Ishikawa (cell line): ENCODE data around the gene PRICKLE1.

ENCODE experiments used
- CEBPB ChIP-seq: IDR thresholded peaks from 2 replicates; pipeline ENCODE4 v1.6.1; 2012
- CREB1 ChIP-seq: IDR thresholded peaks from 2 replicates; pipeline ENCODE4 v1.6.1; 2012; ENCODE audit warnings: low read depth
- EGR1 ChIP-seq: IDR thresholded peaks from 2 replicates; pipeline ENCODE4 v1.6.1; 2012
- EP300 ChIP-seq: IDR thresholded peaks from 2 replicates; pipeline ENCODE4 v1.6.1; 2012; ENCODE audit warnings: borderline replicate concordance
- FOXM1 ChIP-seq: IDR thresholded peaks from 2 replicates; pipeline ENCODE4 v1.6.1; 2012; ENCODE audit warnings: low read depth, borderline replicate concordance
- NFIC ChIP-seq: IDR thresholded peaks from 2 replicates; pipeline ENCODE4 v1.6.1; 2012
- RAD21 ChIP-seq: IDR thresholded peaks from 2 replicates; pipeline ENCODE4 v1.6.1; 2012; ENCODE audit warnings: low read depth
- REST ChIP-seq: IDR thresholded peaks from 2 replicates; pipeline ENCODE4 v1.6.1; 2012; ENCODE audit warnings: low read depth, mild to moderate bottlenecking
- TAF1 ChIP-seq: IDR thresholded peaks from 2 replicates; pipeline ENCODE4 v1.6.1; 2012; ENCODE audit warnings: low read depth, mild to moderate bottlenecking
- TCF12 ChIP-seq: IDR thresholded peaks from 2 replicates; pipeline ENCODE4 v1.6.1; 2012; ENCODE audit warnings: low read depth
- TEAD4 ChIP-seq: IDR thresholded peaks from 2 replicates; pipeline ENCODE4 v1.6.1; 2012
- YY1 ChIP-seq: IDR thresholded peaks from 2 replicates; pipeline ENCODE4 v1.6.1; 2012; ENCODE audit warnings: low read depth
- ZBTB7A ChIP-seq: IDR thresholded peaks from 2 replicates; pipeline ENCODE4 v1.6.1; 2012; ENCODE audit warnings: low read depth
- TF ChIP-seq, protein P1 (sequence below): IDR thresholded peaks from 2 replicates; pipeline ENCODE4 v1.6.1; 2012
- TF ChIP-seq, protein P2 (sequence below): IDR thresholded peaks from 2 replicates; pipeline ENCODE4 v1.6.1; 2012

The PRICKLE1 gene

GRCh38 chr12:42473130-42473529, 116.4 kb downstream of the PRICKLE1 start:
- TF ChIP-seq NFIC (no peak), CEBPB (0 out of 2 replicates have a peak, but pooled peaks have one; percentile 11), CREB1 (no peak), ZBTB7A (no peak)
- TF ChIP-seq, protein P1, sequence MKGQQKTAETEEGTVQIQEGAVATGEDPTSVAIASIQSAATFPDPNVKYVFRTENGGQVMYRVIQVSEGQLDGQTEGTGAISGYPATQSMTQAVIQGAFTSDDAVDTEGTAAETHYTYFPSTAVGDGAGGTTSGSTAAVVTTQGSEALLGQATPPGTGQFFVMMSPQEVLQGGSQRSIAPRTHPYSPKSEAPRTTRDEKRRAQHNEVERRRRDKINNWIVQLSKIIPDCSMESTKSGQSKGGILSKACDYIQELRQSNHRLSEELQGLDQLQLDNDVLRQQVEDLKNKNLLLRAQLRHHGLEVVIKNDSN, result no peak

DNA sequence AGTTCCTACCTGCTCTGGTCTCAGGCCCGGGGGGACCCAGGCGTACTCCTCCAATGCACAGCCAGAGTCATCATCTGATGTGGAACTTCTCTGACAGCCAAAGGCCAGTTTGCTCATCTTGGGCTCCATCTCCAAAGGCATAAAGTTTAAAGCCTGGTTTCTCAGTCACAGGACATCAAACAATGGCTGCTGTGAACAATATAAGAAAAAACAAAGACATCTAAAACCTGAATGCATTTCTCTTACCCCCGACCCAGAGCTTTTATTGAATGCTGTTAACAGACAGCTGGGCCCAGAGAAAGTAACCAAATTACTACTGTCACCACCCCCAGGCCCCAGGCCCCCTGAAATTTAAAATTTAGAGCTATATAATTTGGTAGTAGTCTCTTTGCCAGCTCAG, 117.2 kb downstream of the PRICKLE1 start:
- TF ChIP-seq CEBPB, result no peak
- no peak for TF ChIP-seq TCF12
- TF ChIP-seq CREB1, result no peak
- no peak for TF ChIP-seq TAF1
- TF ChIP-seq FOXM1, result no peak
- TF ChIP-seq TEAD4, result no peak
- no peak for TF ChIP-seq REST
- no peak for TF ChIP-seq RAD21
- TF ChIP-seq, protein P2, sequence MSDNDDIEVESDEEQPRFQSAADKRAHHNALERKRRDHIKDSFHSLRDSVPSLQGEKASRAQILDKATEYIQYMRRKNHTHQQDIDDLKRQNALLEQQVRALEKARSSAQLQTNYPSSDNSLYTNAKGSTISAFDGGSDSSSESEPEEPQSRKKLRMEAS, result no peak
- TF ChIP-seq EP300, result no peak
- no peak for TF ChIP-seq NFIC

- no peak for TF ChIP-seq RAD21
- no peak for TF ChIP-seq TAF1
- no peak for TF ChIP-seq TEAD4
- TF ChIP-seq, protein P1, result no peak
- no peak for TF ChIP-seq NFIC
Observed at GRCh38 chr12:42469355-42470175, 120.0 kb downstream of the PRICKLE1 start.

DNA sequence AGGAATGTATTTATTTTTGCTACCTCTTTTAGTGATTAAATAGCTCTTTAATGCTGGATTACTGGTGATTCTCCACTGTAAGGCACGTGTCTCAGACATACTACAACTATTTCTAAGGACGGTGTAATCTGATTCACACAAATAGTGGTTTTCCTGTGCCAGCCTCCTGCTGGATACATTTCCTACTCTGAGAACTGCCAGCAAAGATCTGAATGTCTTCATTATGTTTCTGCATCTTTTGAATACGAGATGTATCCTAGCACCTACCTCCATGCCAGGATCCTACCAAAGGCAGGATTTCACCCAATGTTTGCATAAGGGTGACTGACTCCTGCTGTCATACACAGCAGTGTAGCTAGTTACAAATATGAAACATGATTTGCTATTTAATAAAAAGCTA, 120.6 kb downstream of the PRICKLE1 start:
- TF ChIP-seq REST, result no peak
- TF ChIP-seq, protein P2, result no peak
- TF ChIP-seq CEBPB, result no peak

GRCh38 chr12:42468341-42468821, 121.2 kb downstream of the PRICKLE1 start:
- TF ChIP-seq RAD21 (no peak), TAF1 (no peak), TEAD4 (no peak), CEBPB (no peak), ZBTB7A (no peak), EGR1 (no peak), TCF12 (no peak), EP300 (no peak), NFIC (no peak), YY1 (no peak)
- TF ChIP-seq, protein P1, result no peak

DNA sequence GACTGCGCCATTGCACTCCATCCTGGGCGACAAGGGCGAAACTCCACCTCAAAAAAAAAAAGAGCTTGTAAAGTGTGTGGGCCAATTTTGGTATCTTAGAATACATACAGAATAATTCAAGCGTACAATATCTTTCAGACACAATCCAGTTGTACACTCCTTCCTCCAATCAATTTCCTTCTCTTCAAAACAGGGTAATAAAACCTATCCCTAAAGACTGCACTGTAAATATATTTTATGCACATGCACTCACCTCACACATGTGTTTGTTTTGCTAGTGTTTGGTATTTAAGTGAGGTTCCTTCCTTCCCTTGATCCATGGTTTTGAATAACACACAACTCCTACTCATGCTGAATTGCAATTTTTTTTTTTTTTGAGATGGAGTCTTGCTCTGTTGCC, 125.9 kb downstream of the PRICKLE1 start:
- TF ChIP-seq, protein P2, result no peak
- no peak for TF ChIP-seq YY1
- no peak for TF ChIP-seq RAD21
- no peak for TF ChIP-seq FOXM1
- TF ChIP-seq NFIC, result no peak
- TF ChIP-seq EP300, result no peak
- TF ChIP-seq EGR1, result no peak
